HG02571 (cell line): ENCODE measurements around the gene SFTPD.

Source experiments
- ATAC-seq: cut with Tn5 transposase; IDR thresholded peaks from one replicate; pipeline ENCODE4 v1.9.1; 2021; ENCODE audit warnings: mild to moderate bottlenecking, moderate library complexity; ENCODE audit not compliant: unreplicated experiment

The SFTPD gene

GRCh38 chr10:79946271-79947082, 2.4 kb downstream of the SFTPD start:
- ATAC-seq: no peak

DNA sequence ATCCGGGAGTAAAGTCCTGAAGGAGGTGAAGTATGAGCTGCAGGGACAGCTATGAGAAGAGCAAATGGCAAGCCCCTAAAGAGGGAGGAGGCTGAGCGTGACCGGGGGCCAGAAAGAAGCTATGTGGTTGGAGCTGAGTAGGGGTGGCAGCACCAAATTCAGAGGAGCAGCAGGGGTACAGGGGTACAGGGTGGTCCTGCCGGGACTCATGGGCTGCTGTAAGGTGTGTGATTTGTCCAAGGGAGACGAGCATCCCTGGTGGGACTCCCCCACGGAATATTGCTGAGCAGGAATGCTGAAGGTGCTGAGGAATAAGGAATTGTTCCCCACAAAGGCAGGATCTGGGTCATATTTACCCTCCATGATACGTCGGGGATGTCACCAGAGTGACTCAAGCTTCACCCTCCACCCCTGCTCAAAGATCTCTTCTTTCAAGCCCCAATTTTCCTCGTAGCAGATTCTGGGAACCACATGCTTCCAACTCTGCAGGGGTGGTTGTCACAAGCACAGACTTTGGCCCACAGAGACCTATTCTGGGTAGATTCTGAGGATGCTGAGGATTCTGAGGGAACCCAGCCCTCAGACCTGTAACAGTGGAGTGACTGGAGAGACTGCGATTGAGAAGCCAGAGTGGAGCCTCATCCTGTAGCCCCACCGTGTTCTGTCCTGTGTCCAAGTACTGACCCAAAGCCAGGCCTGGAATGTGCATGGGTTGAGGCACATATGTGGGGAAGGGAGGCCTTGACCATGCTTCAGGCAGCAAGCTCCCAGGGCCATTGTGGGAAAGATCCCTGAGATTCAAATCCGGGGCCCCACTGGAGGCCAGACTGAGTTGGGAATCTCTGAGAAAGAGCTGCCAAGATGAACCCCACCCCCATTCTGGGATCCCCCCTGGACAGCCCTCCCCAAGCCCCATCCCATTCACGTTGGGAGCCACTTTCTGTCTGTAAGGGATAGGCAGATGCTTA, 4.2 kb downstream of the SFTPD start:
- ATAC-seq: no peak

- no peak for ATAC-seq
Measured at GRCh38 chr10:79943871-79944270, 5.0 kb downstream of the SFTPD start.

DNA sequence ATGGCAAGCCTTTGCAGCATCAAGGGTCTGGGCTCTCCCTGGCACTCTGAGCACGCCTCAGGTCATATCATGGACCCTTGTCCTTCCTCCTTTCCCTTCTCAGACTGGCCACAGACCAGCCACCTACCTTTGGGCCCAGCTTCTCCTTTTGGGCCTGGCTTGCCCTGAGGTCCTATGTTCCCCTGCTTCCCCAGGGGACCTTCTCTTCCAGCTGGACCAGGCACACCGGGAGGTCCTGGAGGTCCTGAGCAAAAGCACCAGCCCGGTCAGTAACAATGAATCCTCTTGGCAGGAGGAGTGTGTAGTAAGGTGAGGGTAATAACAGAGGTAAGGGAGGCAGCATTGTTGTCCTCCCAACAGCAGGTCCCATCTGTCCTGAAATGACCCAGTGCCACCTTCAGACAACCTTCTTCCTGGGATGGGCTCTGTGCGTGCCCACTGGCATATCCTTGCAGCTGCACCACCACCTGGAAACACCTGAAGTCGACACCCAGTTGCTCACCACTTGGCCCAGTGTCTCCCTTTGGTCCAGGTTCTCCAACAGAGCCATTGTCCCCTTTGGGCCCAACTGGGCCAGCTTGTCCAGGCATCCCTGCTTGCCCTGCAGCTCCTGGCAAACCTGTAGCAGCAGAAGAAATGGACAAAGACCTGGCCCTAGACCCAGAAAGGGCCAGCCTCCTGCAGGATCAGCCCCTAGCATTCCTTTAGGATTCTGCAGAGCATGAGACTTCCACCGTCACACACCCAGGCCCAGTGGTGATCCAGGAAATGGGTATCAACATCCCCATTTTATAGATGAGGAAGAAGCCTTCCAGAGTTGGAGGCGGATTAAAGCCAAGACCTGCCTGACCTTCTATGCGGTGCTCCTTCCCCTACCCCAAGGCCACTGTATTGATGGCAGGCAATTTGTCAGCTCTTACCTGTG, 6.4 kb downstream of the SFTPD start:
- no peak for ATAC-seq

DNA sequence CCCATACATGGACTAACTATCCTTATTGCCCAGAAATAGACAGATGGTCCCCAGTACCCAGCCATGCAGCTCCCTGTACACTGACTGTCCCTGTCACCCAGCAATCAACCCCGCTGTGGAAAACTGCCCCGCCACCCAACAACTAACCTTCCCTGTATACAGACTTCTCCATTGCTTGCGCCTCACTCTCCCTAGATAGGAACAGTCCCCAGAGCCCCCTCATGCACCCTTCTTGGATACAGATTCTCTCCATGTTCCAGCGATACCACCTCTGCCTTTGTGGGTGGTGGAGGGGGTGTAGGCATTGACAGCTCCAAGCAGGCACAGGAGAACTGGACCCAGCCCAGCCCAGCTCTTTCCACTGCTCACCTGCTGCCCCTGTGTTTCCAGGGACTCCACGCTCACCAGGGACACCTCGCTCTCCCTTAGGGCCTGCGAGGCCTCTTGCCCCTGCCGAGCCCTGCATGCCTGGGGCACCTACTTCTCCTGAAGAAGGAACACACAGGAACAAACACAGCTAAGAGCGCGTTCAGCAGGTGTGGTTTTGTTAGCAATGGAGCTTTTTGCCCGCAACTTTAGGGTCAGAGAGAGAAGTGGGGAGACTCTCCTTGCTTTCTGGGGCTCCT, 7.2 kb downstream of the SFTPD start:
- no peak for ATAC-seq

DNA sequence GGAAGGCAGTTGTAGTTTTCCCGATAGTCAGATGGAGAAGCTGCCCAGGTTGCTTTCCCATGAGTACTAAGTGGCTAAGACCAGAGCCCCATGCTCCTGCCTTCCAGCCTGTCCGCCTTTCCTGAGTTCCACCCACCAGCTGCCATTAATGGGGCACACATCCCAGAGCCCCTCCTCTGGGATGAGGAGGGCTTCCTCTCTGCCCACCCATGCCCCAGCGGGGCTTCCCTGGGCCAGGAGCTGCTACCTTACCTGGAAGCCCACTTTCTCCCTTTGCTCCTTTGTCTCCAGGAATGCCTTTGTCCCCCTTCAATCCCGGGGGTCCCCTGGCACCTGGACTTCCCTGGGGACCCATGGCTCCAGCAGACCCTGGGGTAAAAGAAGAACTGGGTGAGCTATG, 7.8 kb downstream of the SFTPD start:
- no peak for ATAC-seq

GRCh38 chr10:79940431-79940830, 8.5 kb downstream of the SFTPD start:
- no peak for ATAC-seq

- ATAC-seq: no peak
Measured at GRCh38 chr10:79939969-79940368, 8.9 kb downstream of the SFTPD start.

DNA sequence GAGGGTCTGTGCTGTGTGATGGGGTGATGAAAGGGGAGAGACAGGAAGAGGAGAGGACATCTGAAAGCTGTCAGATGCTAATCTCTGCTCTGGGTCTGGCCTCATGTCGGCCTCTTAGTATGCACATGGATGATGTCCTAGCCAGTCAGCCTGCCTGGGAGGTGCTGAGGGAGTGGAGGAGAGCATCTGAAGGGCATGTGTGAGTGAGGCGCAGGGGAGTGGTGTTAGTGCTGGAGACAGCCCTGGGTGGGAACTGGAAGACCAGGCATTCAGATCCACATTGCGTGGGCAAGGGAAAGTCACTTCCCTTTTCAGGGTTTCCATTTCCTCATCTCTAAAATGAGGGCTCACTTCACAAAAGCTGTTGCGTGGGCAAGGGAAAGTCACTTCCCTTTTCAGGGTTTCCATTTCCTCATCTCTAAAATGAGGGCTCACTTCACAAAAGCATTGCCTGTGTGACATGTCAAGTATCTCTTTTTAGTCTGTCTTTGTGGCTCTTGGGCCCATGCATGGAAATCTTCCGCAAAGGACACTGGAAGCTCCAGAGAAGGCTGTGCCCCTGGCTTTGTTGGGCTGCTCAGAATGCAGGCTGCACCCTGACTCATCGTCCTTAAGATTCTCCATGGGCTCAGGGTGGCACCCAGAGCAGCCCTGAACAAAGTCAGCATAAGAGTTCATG, 10.0 kb downstream of the SFTPD start:
- ATAC-seq: no peak

DNA sequence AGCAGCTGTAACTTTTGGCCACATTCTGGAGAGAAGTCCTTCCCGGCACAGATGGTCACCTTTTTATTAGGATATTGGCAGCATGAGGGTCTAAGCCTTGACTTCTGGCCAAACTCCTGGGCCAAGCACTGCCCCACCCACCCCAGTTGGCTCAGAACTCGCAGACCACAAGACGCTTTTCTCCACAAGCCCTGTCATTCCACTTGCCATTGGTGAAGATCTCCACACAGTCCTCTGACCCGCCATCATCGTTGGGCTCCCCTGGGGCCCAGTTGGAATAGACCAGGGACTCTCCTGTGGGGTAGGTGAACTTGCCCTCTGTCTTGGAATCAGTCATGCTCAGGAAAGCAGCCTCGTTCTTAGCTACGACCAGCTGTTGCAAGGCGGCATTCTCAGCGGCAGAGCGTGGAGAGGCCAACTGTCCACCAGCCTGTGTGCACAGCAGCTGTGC, 11.2 kb downstream of the SFTPD start:
- ATAC-seq: no peak

GRCh38 chr10:79936625-79937615, 12.0 kb downstream of the SFTPD start:
- ATAC-seq: no peak

DNA sequence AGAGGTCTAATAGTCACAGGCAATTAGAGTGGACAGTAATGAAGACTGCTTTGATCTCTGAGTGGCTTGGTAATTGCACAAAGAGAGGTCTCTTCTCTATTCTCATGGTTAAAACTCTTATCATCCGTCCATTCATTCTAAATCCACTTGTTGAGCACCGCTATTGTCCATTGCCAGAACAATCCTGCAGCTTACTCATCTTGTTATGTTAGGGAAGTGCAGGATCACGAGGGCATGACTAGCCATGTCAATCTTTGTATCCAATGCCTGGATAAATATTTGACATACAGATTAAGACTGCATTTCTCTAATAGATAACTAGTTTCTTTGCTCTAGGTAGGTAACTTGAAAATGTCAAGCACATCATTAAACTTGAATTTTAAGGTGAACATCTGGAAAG, 14.9 kb downstream of the SFTPD start:
- no peak for ATAC-seq

DNA sequence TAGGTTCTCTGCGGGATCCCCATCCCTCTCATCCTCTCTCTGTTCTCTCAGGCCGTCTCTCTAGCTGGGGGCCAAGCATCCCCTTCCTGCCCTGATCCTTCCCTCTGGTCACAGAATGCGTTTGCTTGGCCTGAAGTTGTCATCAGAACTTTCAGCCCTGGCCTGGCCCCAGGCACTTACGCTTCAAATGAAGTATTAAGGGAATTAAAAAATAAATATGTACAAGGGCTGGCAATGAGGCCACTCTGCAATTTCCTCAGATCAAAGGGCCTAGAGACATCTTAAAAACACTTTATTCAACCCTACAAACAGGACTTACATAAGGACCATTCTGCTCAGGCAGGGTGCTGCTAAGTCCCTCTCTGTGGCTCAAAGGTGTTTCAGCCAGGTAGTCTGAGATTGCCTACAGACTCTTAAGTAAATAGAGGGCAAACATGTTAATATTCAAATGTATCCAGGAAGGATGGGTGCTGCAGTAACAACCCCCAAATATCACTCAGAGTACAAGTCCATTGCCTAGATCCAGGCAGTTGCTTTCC, 16.0 kb downstream of the SFTPD start:
- no peak for ATAC-seq

DNA sequence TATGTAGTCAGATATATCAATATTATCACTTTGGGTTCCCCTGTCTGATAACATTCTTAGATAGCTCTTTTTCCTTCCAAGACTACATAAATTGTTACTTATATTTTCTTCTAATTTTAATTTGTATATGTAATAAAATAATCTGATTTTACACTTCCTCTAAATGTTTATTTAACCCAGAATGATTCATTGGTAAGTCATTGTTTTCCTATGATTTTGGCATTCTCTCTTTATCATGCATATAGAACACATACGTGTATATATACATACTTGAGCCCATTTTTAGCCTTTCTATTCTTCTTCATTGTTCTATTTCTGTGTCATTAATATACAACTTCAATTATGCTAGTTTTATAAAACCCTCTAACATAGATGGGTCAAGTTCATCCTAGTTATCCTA, 16.6 kb downstream of the SFTPD start:
- no peak for ATAC-seq

DNA sequence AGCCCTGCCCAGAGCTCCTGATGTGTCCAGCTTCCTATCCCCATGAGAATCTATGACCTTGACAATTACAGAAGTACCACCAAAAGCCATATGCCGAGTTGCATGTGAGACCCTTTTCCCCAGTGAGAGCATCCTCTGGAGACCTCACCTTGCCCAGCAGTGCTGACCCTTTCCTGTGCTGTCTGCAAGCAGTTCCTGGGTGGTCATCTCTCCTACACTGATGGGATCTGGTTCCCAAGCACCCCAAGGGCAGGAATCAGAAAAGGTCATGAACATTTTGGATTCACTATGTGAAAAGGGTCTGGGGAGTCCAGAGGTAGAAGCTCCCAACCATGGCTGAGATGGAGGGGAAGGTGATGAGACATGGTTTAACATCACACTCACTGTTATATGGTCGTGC, 18.2 kb downstream of the SFTPD start:
- no peak for ATAC-seq

GRCh38 chr10:79930267-79930666, 18.6 kb downstream of the SFTPD start:
- ATAC-seq: no peak

- peak; percentile 89 for ATAC-seq
Measured at GRCh38 chr10:79929409-79929904, 19.4 kb downstream of the SFTPD start.

DNA sequence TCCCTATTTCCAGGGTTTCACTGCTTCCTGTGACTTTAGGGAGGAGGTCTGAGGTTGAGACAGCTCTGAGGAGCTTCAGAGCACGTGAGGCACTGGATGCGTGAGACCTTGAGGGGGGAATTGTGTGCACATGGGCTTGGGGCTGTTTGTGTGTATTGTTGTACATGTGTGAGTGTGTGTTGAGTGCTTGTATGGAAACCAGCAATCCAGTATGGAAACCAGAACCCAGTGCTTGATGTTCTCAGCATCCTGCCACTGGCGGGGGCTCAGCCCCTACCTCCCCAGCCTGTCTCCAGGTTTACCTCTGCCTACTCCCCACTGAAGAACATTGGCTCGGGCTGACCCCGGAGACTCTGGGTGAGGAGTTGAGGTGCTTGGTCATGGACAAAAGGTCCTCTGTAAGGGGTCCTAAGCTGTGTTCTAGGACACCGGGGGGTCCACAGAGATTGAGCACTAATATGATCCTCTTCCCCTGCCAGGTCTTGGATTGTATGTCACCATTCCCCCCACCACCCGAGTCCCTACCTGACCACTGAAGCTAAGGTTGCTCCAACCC, 20.8 kb downstream of the SFTPD start:
- no peak for ATAC-seq
